Measurements from ENCODE around the gene KCNN2. TPM values are rescaled to one million over a fixed set of nuclear protein-coding genes. Genes with fewer than 3 reads are reported as not detected.

Gene KCNN2
- total and polyA plus RNA-seq, 7 donors: 0.20 to 2.9 (median 0.63) TPM

- WGBS, 3 donors: 46 to 59% (median 55%) methylated on average over 1 of the region's 1 CpG
- TF ChIP-seq CTCF (IDR thresholded peaks at IDR 0.05): no peak
- Histone ChIP-seq H3K27me3 (ENCODE audit: insufficient read depth in 3 of 3, low read length in 2 of 3) (no peaks in the 10 kb centered on the region), H3K4me1 (no peaks in the 10 kb centered on the region), H3K36me3 (ENCODE audit: insufficient read depth in 1 of 2, low read depth in 1 of 2) (no peaks in the 10 kb centered on the region), H3K27ac (no peak overlapping the region), H3K4me3 (no peak overlapping the region), H3K9me3 (no peaks in the 10 kb centered on the region)
- intact Hi-C loops (cut with DNase I): no loop called here
- no peak for ATAC-seq
- no peak for DNase-seq
Observed at GRCh38 chr5:114335391-114335790, 26.5 kb upstream of the KCNN2 start.

- DNase-seq: no peak
- 83 to 84% (median 83%) methylated on average over 3 of the region's 3 CpGs for WGBS, 3 donors
- H3K27ac ChIP-seq: no peak overlapping the region
- intact Hi-C loops (cut with DNase I): no loop called here
- no peak overlapping the region for H3K4me3 ChIP-seq
- no peaks in the 10 kb centered on the region for H3K4me1 ChIP-seq
- ATAC-seq: no peak
- no peaks in the 10 kb centered on the region for H3K9me3 ChIP-seq
- H3K36me3 ChIP-seq (ENCODE audit: insufficient read depth in 1 of 2, low read depth in 1 of 2): no peaks in the 10 kb centered on the region
- no peak for TF ChIP-seq CTCF (IDR thresholded peaks at IDR 0.05)
- no peaks in the 10 kb centered on the region for H3K27me3 ChIP-seq (ENCODE audit: insufficient read depth in 3 of 3, low read length in 2 of 3)
Observed at GRCh38 chr5:114339108-114339507, 22.8 kb upstream of the KCNN2 start.

GRCh38 chr5:114346181-114346580 is 15.7 kb upstream of the KCNN2 start:
- 78 to 83% (median 82%) methylated on average over 4 of the region's 4 CpGs for WGBS, 3 donors
- H3K27ac ChIP-seq: no peak overlapping the region
- DNase-seq (no peak), ATAC-seq (no peak)
- no peak for TF ChIP-seq CTCF (IDR thresholded peaks at IDR 0.05)
- no peak overlapping the region for H3K4me3 ChIP-seq
- H3K36me3 ChIP-seq (ENCODE audit: insufficient read depth in 1 of 2, low read depth in 1 of 2): no peaks in the 10 kb centered on the region
- H3K27me3 ChIP-seq (ENCODE audit: insufficient read depth in 3 of 3, low read length in 2 of 3): no peaks in the 10 kb centered on the region
- H3K9me3 ChIP-seq: no peaks in the 10 kb centered on the region
- intact Hi-C loops (cut with DNase I): no loop called here
- no peaks in the 10 kb centered on the region for H3K4me1 ChIP-seq

GRCh38 chr5:114355086-114355830 is 6.6 kb upstream of the KCNN2 start:
- ATAC-seq (no peak), DNase-seq (no peak)
- Histone ChIP-seq H3K27me3 (ENCODE audit: insufficient read depth in 3 of 3, low read length in 2 of 3) (peaks cover 0 to 3% (median 3%) of the 10 kb centered on the region in 3 donors), H3K36me3 (ENCODE audit: insufficient read depth in 1 of 2, low read depth in 1 of 2) (no peaks in the 10 kb centered on the region), H3K27ac (no peak overlapping the region), H3K4me3 (no peak overlapping the region), H3K4me1 (no peaks in the 10 kb centered on the region), H3K9me3 (no peaks in the 10 kb centered on the region)
- WGBS, 3 donors: 58 to 68% (median 61%) methylated on average over 5 of the region's 5 CpGs
- no peak for TF ChIP-seq CTCF (IDR thresholded peaks at IDR 0.05)
- intact Hi-C loops (cut with DNase I): no loop called here

- 65 to 79% (median 74%) methylated on average over 2 of the region's 2 CpGs for WGBS, 3 donors
- TF ChIP-seq CTCF (IDR thresholded peaks at IDR 0.05): no peak
- H3K4me3 ChIP-seq: no peak overlapping the region
- DNase-seq: no peak
- peaks cover 5% of the 10 kb centered on the region for H3K4me1 ChIP-seq
- H3K27ac ChIP-seq: no peak overlapping the region
- ATAC-seq: no peak
- intact Hi-C loops (cut with DNase I): no loop called here
- no peaks in the 10 kb centered on the region for H3K36me3 ChIP-seq (ENCODE audit: insufficient read depth in 1 of 2, low read depth in 1 of 2)
- H3K9me3 ChIP-seq: no peaks in the 10 kb centered on the region
- H3K27me3 ChIP-seq (ENCODE audit: insufficient read depth in 3 of 3, low read length in 2 of 3): peaks cover 0 to 14% (median 3%) of the 10 kb centered on the region in 3 donors
Observed at GRCh38 chr5:114358329-114358728, 3.5 kb upstream of the KCNN2 start.
